ENCODE data around the gene CACNA1G.

- no peak for TF ChIP-seq CTCF (conservative IDR thresholded peaks at IDR 0.05; ENCODE audit: low read length)
- no peak for TF ChIP-seq EZH2phosphoT487 (IDR thresholded peaks at IDR 0.05; ENCODE audit: borderline replicate concordance, low read depth, low read length)
Measured at GRCh38 chr17:50641357-50641756, 80.8 kb downstream of the CACNA1G start.
